GM10847 (cell line): Measurements from ENCODE around the gene TPPP3.

Experiments used
- POLR2A ChIP-seq: IDR thresholded peaks from 2 replicates; pipeline ENCODE4 v1.6.1; 2011; ENCODE audit not compliant: insufficient read length; ENCODE audit errors: extremely low read depth

The TPPP3 gene

GRCh38 chr16:67390816-67391423 is 2.4 kb downstream of the TPPP3 start:
- TF ChIP-seq POLR2A: no peak

- TF ChIP-seq POLR2A: no peak
These were observed 3.1 kb downstream of the TPPP3 start for GRCh38 chr16:67389911-67390815.

GRCh38 chr16:67388591-67388990 is 4.7 kb downstream of the TPPP3 start:
- no peak for TF ChIP-seq POLR2A

GRCh38 chr16:67388191-67388590 is 5.1 kb downstream of the TPPP3 start:
- TF ChIP-seq POLR2A: no peak

GRCh38 chr16:67387479-67388079 is 5.7 kb downstream of the TPPP3 start:
- no peak for TF ChIP-seq POLR2A

GRCh38 chr16:67386861-67387455 is 6.3 kb downstream of the TPPP3 start:
- TF ChIP-seq POLR2A: no peak

GRCh38 chr16:67384778-67385510 is 8.4 kb downstream of the TPPP3 start:
- no peak for TF ChIP-seq POLR2A

- TF ChIP-seq POLR2A: no peak
These were observed 10.0 kb downstream of the TPPP3 start for GRCh38 chr16:67383284-67383683.

GRCh38 chr16:67378642-67379041 is 14.7 kb downstream of the TPPP3 start:
- no peak for TF ChIP-seq POLR2A

GRCh38 chr16:67372664-67373063 is 20.6 kb downstream of the TPPP3 start:
- no peak for TF ChIP-seq POLR2A

GRCh38 chr16:67370661-67371060 is 22.6 kb downstream of the TPPP3 start:
- TF ChIP-seq POLR2A: no peak

- TF ChIP-seq POLR2A: no peak
These were observed 28.6 kb downstream of the TPPP3 start for GRCh38 chr16:67364600-67365235.

GRCh38 chr16:67361038-67361437 is 32.3 kb downstream of the TPPP3 start:
- no peak for TF ChIP-seq POLR2A

GRCh38 chr16:67357561-67357960 is 35.7 kb downstream of the TPPP3 start:
- TF ChIP-seq POLR2A: no peak

- TF ChIP-seq POLR2A: no peak
These were observed 36.9 kb downstream of the TPPP3 start for GRCh38 chr16:67356396-67356795.
